Measurements from ENCODE around the gene SDK2. TPM values are rescaled to one million over a fixed set of nuclear protein-coding genes. Genes with fewer than 3 reads are reported as not detected.

The SDK2 gene
- total and polyA plus RNA-seq, 9 of the 15 experiments (the other 6 are each of a cell fraction or from before 2014, with no cell fraction given), result 0.04 TPM; not detected in 8

GRCh38 chr17:73427198-73427597 lies 217.0 kb downstream of the SDK2 start:
- intact Hi-C loops (cut with micrococcal nuclease), result loop anchor here (5.0 to 10.0 kb wide), 3 partner anchors 118 to 750 kb away; no protein-coding TSS in a partner anchor
- ATAC-seq (no peak), FAIRE-seq (no peak), DNase-seq (ENCODE audit: extremely low read depth in 1 of 4, low spot score in 3 of 4) (no peak)
- no peak overlapping the region for H3K9ac ChIP-seq (ENCODE audit: insufficient read depth in 1 of 2, low read depth in 2 of 2, low read length in 2 of 2)
- no peaks in the 10 kb centered on the region for H3K9me3 ChIP-seq (replicated peaks; ENCODE audit: control insufficient read depth, insufficient read depth, low read depth, low read length)
- CTCF ChIA-PET (ENCODE audit: low intra/inter-chr PET ratio), result no interaction called here
- in situ Hi-C loops (cut with MboI), result no loop called here
- no peaks in the 10 kb centered on the region for H3K4me1 ChIP-seq (replicated peaks in 1 of 2; ENCODE audit: control insufficient read depth in 2 of 2, insufficient read depth in 2 of 2, low read length in 2 of 2)
- H3K36me3 ChIP-seq (ENCODE audit: control insufficient read depth, insufficient read depth, low read length), result no peaks in the 10 kb centered on the region
- H3K27me3 ChIP-seq (ENCODE audit: control insufficient read depth in 2 of 2, insufficient read depth in 2 of 2, low read length in 2 of 2), result peaks cover 20 to 45% of the 10 kb centered on the region in 2 experiments; a peak in 4 of 5 replicates
- peaks cover 4% of the 10 kb centered on the region for H4K20me1 ChIP-seq (replicated peaks; ENCODE audit: control insufficient read depth, insufficient read depth, low read length)
- no peaks in the 10 kb centered on the region for H3K9me1 ChIP-seq (ENCODE audit: control insufficient read depth, insufficient read depth, low read length)
- BruUV-seq (replicated peaks), result no TSS peak
- no peak overlapping the region for H2AFZ ChIP-seq (ENCODE audit: low read depth, low read length)
- TF ChIP-seq L3MBTL2 (IDR thresholded peaks at IDR 0.05), result no peak
- TF ChIP-seq HOMEZ (CRISPR knock-in tag; IDR thresholded peaks at IDR 0.05), result no peak
- no peak for TF ChIP-seq EHMT2 (IDR thresholded peaks at IDR 0.05)
- TF ChIP-seq ZNF347 (CRISPR knock-in tag; IDR thresholded peaks at IDR 0.05; ENCODE audit: low read depth), result no peak
- peak; percentile 94 for TF ChIP-seq ZBTB40 (IDR thresholded peaks at IDR 0.05)
- TF ChIP-seq ZBTB40 (CRISPR knock-in tag; IDR thresholded peaks at IDR 0.05), result peak; percentile 91
- no peak overlapping the region for H3K4me3 ChIP-seq
- H3K4me2 ChIP-seq (ENCODE audit: insufficient read depth, low read length), result no peak overlapping the region
- no peaks in the 10 kb centered on the region for H3K79me2 ChIP-seq (ENCODE audit: control insufficient read depth, insufficient read depth, low read length)
- POLR2A ChIA-PET, result no interaction called here
- no peak overlapping the region for H3K27ac ChIP-seq (ENCODE audit: extremely low read depth, low read depth, low read length)

All from K562 (cell line).